GM21526 (cell line): ENCODE results near the gene SLIT1.

Experiments
- ATAC-seq: cut with Tn5 transposase; IDR thresholded peaks from one replicate; pipeline ENCODE4 v1.9.1; 2021; ENCODE audit warnings: moderate library complexity; ENCODE audit not compliant: unreplicated experiment, low FRiP score

Gene SLIT1

GRCh38 chr10:97185326-97186058 lies at the start of gene SLIT1:
SLIT1 (minus strand) TSS chr10:97185959; CDS start chr10:97185674, 285 bp downstream.
- no peak for ATAC-seq

GRCh38 chr10:97235353-97235752 lies 49.6 kb upstream of the SLIT1 start:
- no peak for ATAC-seq

GRCh38 chr10:97234400-97234799 lies 48.6 kb upstream of the SLIT1 start:
- no peak for ATAC-seq

- ATAC-seq = no peak
Observed at GRCh38 chr10:97230146-97230545, 44.4 kb upstream of the SLIT1 start.

GRCh38 chr10:97229322-97230015 lies 43.7 kb upstream of the SLIT1 start:
- no peak for ATAC-seq

- no peak for ATAC-seq
Observed at GRCh38 chr10:97228775-97229157, 43.0 kb upstream of the SLIT1 start.

GRCh38 chr10:97228130-97228774 lies 42.5 kb upstream of the SLIT1 start:
- ATAC-seq = no peak

GRCh38 chr10:97226398-97226797 lies 40.6 kb upstream of the SLIT1 start:
- ATAC-seq = no peak

GRCh38 chr10:97224483-97225435 lies 39.0 kb upstream of the SLIT1 start:
- ATAC-seq = no peak

GRCh38 chr10:97222326-97222961 lies 36.7 kb upstream of the SLIT1 start:
- no peak for ATAC-seq

- ATAC-seq = no peak
Observed at GRCh38 chr10:97220355-97220754, 34.6 kb upstream of the SLIT1 start.

GRCh38 chr10:97217299-97217698 lies 31.5 kb upstream of the SLIT1 start:
- no peak for ATAC-seq

GRCh38 chr10:97215619-97216260 lies 30.0 kb upstream of the SLIT1 start:
- no peak for ATAC-seq

GRCh38 chr10:97213431-97213830 lies 27.7 kb upstream of the SLIT1 start:
- no peak for ATAC-seq

- ATAC-seq = no peak
Observed at GRCh38 chr10:97211229-97211628, 25.5 kb upstream of the SLIT1 start.

GRCh38 chr10:97210543-97210960 lies 24.8 kb upstream of the SLIT1 start:
- ATAC-seq = no peak

- no peak for ATAC-seq
Observed at GRCh38 chr10:97207756-97208346, 22.1 kb upstream of the SLIT1 start.

GRCh38 chr10:97207131-97207530 lies 21.4 kb upstream of the SLIT1 start:
- ATAC-seq = no peak
